HG03442 (cell line): ENCODE results near the gene PCDHGA2.
"Not testable (repeated sequence)": the region's sequence is repeated elsewhere in the genome, so short reads cannot be mapped to it uniquely, and the experiment has no call there.

Experiments used
- ATAC-seq: cut with Tn5 transposase; IDR thresholded peaks from one replicate; pipeline ENCODE4 v1.9.1; 2021; ENCODE audit warnings: mild to moderate bottlenecking, moderate library complexity; ENCODE audit not compliant: unreplicated experiment

PCDHGA2 gene

DNA sequence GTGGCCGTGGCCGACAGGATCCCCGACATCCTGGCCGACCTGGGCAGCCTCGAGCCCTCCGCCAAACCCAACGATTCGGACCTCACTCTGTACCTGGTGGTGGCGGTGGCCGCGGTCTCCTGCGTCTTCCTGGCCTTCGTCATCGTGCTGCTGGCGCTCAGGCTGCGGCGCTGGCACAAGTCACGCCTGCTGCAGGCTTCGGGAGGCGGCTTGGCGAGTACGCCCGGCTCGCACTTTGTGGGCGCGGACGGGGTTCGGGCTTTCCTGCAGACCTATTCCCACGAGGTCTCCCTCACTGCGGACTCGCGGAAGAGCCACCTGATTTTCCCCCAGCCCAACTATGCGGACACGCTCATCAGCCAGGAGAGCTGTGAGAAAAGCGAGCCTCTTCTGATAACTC is 7.5 kb downstream of the PCDHGA2 start:
- ATAC-seq: not testable (repeated sequence)

- ATAC-seq: peak; percentile 63
Observed at GRCh38 chr5:141349917-141350619, 11.5 kb downstream of the PCDHGA2 start, which contains the start of gene PCDHGB1. PCDHGB1 (plus strand) TSS chr5:141350099; CDS start chr5:141350261, 162 bp downstream.

GRCh38 chr5:141351591-141351990 is 13.0 kb downstream of the PCDHGA2 start:
- ATAC-seq: no peak

GRCh38 chr5:141354900-141355469 is 16.4 kb downstream of the PCDHGA2 start, which contains the start of gene PCDHGA4:
PCDHGA4 (plus strand) TSS chr5:141355021; CDS start chr5:141355108, 87 bp downstream.
- no peak for ATAC-seq

DNA sequence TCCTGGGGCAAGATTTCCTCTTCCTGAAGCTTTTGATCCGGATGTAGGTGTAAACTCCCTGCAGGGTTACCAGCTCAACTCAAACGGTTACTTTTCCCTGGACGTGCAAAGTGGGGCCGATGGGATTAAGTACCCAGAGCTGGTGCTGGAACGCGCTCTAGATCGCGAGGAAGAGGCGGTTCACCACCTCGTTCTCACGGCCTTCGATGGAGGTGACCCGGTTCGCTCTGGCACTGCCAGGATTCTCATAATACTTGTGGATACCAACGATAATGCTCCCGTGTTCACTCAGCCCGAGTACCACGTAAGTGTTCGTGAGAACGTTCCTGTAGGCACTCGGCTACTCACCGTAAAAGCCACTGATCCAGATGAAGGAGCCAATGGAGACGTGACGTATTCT is 17.1 kb downstream of the PCDHGA2 start:
- ATAC-seq: no peak

GRCh38 chr5:141356133-141356532 is 17.6 kb downstream of the PCDHGA2 start:
- ATAC-seq: no peak

DNA sequence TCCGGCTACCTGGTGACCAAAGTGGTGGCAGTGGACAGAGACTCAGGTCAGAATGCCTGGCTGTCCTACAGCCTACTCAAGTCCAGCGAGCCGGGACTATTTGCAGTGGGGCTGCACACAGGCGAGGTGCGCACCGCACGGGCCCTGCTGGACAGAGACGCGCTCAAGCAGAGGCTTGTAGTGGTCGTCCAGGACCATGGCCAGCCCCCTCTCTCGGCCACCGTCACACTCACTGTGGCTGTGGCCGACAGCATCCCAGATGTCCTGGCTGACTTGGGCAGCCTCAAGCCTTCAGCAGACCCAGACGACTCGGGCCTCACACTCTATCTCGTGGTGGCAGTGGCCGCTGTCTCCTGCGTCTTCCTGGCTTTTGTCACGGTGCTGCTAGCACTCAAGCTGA is 18.4 kb downstream of the PCDHGA2 start:
- no peak for ATAC-seq

- ATAC-seq: peak; percentile 93
Observed at GRCh38 chr5:141359790-141360426, 21.3 kb downstream of the PCDHGA2 start, which contains the start of gene PCDHGB2. PCDHGB2 (plus strand) TSS chr5:141359994; CDS start chr5:141360136, 142 bp downstream.

GRCh38 chr5:141360685-141361084 is 22.1 kb downstream of the PCDHGA2 start:
- no peak for ATAC-seq

GRCh38 chr5:141362719-141363118 is 24.2 kb downstream of the PCDHGA2 start:
- no peak for ATAC-seq

GRCh38 chr5:141363952-141364660 is 25.5 kb downstream of the PCDHGA2 start, which contains the start of gene PCDHGA5:
PCDHGA5 (plus strand) TSS chr5:141364162; CDS start chr5:141364331, 169 bp downstream.
- ATAC-seq: no peak

DNA sequence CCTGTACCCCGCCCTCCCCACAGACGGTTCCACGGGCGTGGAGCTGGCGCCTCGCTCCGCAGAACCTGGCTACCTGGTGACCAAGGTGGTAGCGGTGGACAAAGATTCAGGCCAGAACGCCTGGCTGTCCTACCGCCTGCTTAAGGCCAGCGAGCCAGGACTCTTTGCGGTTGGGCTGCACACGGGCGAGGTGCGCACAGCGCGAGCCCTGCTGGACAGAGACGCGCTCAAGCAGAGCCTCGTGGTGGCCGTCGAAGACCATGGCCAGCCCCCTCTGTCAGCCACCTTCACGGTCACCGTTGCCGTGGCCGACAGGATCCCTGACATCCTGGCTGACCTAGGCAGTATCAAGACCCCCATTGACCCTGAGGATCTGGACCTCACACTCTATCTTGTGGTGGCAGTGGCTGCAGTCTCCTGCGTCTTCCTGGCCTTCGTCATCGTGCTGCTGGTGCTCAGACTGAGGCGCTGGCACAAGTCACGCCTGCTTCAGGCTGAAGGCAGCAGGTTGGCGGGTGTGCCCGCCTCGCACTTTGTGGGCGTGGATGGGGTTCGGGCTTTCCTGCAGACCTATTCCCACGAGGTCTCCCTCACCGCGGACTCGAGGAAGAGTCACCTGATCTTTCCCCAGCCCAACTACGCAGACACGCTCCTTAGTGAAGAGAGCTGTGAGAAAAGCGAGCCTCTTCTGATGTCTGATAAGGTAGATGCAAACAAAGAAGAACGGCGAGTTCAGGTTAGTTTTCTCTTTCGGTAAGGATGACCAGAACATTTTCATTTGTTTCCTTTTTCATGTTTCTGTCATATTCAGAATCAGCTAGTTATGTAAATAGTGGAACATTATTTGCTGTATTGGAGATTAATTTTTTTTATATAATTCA is 27.7 kb downstream of the PCDHGA2 start:
- ATAC-seq: no peak

GRCh38 chr5:141369994-141370848 is 31.7 kb downstream of the PCDHGA2 start, which contains the start of gene PCDHGB3:
PCDHGB3 (plus strand) TSS chr5:141370242; CDS start chr5:141370395, 153 bp downstream.
- ATAC-seq: peak; percentile 64

- ATAC-seq: no peak
Observed at GRCh38 chr5:141371572-141372475, 33.3 kb downstream of the PCDHGA2 start.

GRCh38 chr5:141373673-141374317 is 35.2 kb downstream of the PCDHGA2 start, which contains the start of gene PCDHGA6:
PCDHGA6 (plus strand) TSS chr5:141373891; CDS start chr5:141374084, 193 bp downstream.
- no peak for ATAC-seq

DNA sequence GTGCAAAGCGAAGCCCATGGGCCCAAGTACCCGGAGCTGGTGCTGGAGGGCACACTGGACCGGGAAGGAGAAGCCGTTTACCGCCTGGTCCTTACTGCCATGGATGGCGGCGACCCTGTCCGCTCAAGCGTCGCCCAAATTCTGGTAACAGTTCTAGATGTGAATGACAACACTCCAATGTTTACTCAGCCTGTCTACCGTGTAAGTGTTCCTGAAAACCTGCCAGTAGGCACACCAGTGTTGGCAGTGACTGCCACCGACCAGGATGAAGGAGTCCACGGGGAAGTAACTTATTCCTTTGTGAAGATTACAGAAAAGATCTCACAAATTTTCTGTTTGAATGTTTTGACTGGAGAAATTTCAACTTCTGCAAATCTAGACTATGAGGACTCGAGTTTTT is 36.1 kb downstream of the PCDHGA2 start:
- no peak for ATAC-seq

DNA sequence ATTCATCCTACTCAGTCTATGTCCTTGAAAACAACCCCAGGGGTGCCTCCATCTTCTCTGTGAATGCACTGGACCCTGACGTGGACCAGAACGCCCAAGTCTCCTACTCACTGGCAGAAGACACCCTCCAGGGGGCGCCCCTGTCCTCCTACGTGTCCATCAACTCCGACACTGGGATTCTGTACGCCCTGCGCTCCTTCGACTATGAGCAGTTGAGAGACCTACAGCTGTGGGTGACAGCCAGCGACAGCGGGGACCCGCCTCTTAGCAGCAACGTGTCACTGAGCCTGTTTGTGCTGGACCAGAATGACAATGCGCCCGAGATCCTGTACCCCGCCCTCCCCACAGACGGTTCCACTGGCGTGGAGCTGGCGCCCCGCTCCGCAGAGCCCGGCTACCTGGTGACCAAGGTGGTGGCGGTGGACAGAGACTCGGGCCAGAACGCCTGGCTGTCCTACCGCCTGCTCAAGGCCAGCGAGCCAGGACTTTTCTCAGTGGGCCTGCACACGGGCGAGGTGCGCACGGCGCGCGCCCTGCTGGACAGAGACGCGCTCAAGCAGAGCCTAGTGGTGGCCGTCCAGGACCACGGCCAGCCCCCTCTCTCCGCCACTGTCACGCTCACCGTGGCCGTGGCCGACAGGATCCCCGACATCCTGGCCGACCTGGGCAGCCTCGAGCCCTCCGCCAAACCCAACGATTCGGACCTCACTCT is 37.0 kb downstream of the PCDHGA2 start:
- ATAC-seq: not testable (repeated sequence)
